Endothelial cell of umbilical vein (primary cell): ENCODE data around the gene LTBP2.

ENCODE experiments used
- CTCF ChIP-seq, 2 donors: IDR thresholded peaks; 1 replicate in 1 of 2; 2 replicates in 1 of 2; pipeline ENCODE4 v1.5.1; 2011; ENCODE audit warnings: low read length in 2 of 2, mild to moderate bottlenecking in 2 of 2, moderate library complexity in 2 of 2, control low read depth in 1 of 2, inconsistent platforms in 1 of 2, low read depth in 1 of 2; ENCODE audit not compliant: insufficient read depth in 1 of 2; ENCODE audit errors: extremely low read depth in 1 of 2
- EZH2 ChIP-seq: IDR thresholded peaks from 2 replicates; pipeline ENCODE4 v1.6.1; 2012; ENCODE audit warnings: borderline replicate concordance, low read depth, mild to moderate bottlenecking, moderate library complexity, low read length, inconsistent platforms; ENCODE audit not compliant: severe bottlenecking
- FOS ChIP-seq: IDR thresholded peaks from 2 replicates; pipeline ENCODE4 v1.6.1; 2011; ENCODE audit warnings: mild to moderate bottlenecking, low read length, moderate library complexity, borderline replicate concordance; ENCODE audit not compliant: insufficient read depth
- MYC ChIP-seq: IDR thresholded peaks from one replicate; pipeline ENCODE4 v1.6.1; 2011; ENCODE audit warnings: mild to moderate bottlenecking, low read depth, low read length
- POLR2A ChIP-seq: IDR thresholded peaks from 2 replicates; pipeline ENCODE4 v1.6.1; 2012; ENCODE audit warnings: low read depth, mild to moderate bottlenecking, control low read depth, low read length
- POLR2AphosphoS5 ChIP-seq: IDR thresholded peaks from 2 replicates; pipeline ENCODE4 v1.6.1; 2012; ENCODE audit warnings: low read depth, mild to moderate bottlenecking, control low read depth, low read length, moderate library complexity; ENCODE audit not compliant: insufficient read depth

GRCh38 chr14:74533576-74533975, 78.5 kb downstream of the LTBP2 start:
- TF ChIP-seq FOS (no peak), POLR2A (no peak), POLR2AphosphoS5 (no peak), EZH2 (no peak), CTCF (IDR thresholded peaks at IDR 0.05; ENCODE audit: extremely low read depth in 1 of 2, insufficient read depth in 1 of 2, low read depth in 1 of 2, low read length in 2 of 2) (no peak), MYC (no peak)
